ENCODE measurements around the gene GAS7.

GAS7 gene

DNA sequence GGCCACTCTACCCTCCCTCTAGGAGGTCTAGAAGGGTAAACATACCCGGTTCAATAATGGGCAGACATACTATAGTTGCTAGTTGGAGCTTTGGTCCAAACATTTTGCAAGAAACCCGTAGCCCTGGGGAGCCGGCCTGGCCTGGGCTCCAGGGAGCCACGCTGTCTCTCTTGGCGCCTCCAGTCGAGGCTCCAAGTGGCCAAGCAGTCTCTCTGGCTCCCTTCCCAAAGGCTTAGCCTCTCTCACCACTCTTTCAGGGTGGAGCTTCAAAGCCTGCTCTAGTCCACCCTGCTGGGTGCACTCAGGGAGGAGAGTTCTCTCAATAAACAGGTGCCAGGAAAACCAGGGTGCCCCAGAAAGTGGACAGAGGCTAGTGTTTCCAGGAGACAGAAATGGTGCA is 325.6 kb downstream of the GAS7 start:
- DNase-seq, result no peak

GRCh38 chr17:9868552-9868951 is 329.9 kb downstream of the GAS7 start:
- no peak for DNase-seq

GRCh38 chr17:9865586-9865985 is 332.8 kb downstream of the GAS7 start:
- no peak for DNase-seq

DNA sequence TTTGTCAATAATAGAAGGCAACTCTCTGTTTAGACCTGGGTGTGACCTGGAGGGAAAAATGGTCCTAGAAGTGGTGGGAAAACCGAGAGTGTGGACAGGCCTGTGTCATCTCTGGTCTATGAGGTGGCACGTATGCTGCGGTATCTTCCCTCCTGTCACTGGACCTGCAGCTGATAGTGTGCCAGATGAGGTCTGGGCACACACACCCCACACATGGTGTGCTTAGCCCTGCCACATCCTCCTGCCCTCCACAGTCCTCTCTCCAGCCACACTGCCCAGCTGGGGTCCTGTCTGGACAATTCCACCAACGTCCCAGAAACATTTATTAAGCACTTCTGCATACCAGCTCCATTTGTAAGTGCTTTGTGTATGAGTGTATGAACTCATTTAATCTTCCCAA is 335.5 kb downstream of the GAS7 start:
- no peak for DNase-seq

- DNase-seq, result no peak
Observed at GRCh38 chr17:9862220-9862619, 336.2 kb downstream of the GAS7 start.

DNA sequence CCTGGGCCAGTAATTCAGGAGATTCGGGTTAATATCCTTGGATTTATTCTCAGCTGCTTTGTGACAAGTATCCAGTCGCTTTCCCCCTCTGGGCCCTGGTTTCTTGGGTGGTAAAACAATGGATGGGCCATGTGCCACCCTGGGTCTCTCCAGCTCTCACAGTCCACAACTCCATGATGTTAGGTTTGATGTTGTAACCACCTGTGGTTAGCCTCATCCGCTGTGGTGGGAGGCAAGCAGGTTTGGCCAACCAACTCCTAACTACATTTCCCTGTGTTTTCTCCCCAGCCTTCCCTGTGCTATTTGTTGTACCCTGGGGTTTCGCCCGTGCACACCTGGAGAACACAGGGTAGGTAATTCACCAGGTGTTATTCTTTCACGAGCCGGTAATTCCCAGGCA is 337.6 kb downstream of the GAS7 start:
- DNase-seq, result no peak
